Measurements from ENCODE around the gene LRRTM4.

GRCh38 chr2:76721226-76721625, 801.0 kb downstream of the LRRTM4 start:
- TF ChIP-seq POLR2A (IDR thresholded peaks at IDR 0.05; ENCODE audit: low read depth, low read length) (no peak), POLR2AphosphoS5 (IDR thresholded peaks at IDR 0.05; ENCODE audit: low read depth, low read length) (no peak), TAF1 (IDR thresholded peaks at IDR 0.05; ENCODE audit: low read depth, low read length) (no peak), SPI1 (IDR thresholded peaks at IDR 0.05; ENCODE audit: low read depth, low read length) (no peak), POU2F2 (IDR thresholded peaks at IDR 0.05; ENCODE audit: low read depth, low read length) (no peak)

Measured in GM12891 (cell line).